Endodermal cell (in vitro differentiated cells): Measurements from ENCODE around the gene ANGPTL2. TPM values are rescaled to one million over a fixed set of nuclear protein-coding genes. Genes with fewer than 3 reads are reported as not detected.

Source experiments
- DNase-seq: peaks from one replicate; pipeline ENCODE4 v3.0.0-alpha.2; 2017
- H3K27ac ChIP-seq: 2 replicates; pipeline ENCODE4 v1.5.1; 2013; ENCODE audit warnings: mild to moderate bottlenecking, low read depth, low read length, moderate library complexity
- H3K27me3 ChIP-seq: 2 replicates; pipeline ENCODE4 v1.6.1; 2013; ENCODE audit warnings: mild to moderate bottlenecking, low read length, moderate library complexity; ENCODE audit not compliant: insufficient read depth, control insufficient read depth, poor library complexity, severe bottlenecking
- H3K36me3 ChIP-seq: 2 replicates; pipeline ENCODE4 v1.7.0; 2013; ENCODE audit warnings: mild to moderate bottlenecking, low read length, moderate library complexity; ENCODE audit not compliant: control insufficient read depth, insufficient read depth
- H3K4me1 ChIP-seq: one replicate; pipeline ENCODE4 v1.7.0; 2013; ENCODE audit warnings: low read length; ENCODE audit not compliant: control insufficient read depth, insufficient read depth
- H3K4me3 ChIP-seq: 2 replicates; pipeline ENCODE4 v1.5.1; 2013; ENCODE audit warnings: mild to moderate bottlenecking, low read length, moderate library complexity
- H3K9ac ChIP-seq: 2 replicates; pipeline ENCODE4 v1.6.1; 2013; ENCODE audit warnings: mild to moderate bottlenecking, low read length, moderate library complexity; ENCODE audit not compliant: poor library complexity, severe bottlenecking; ENCODE audit errors: extremely low read depth
- H3K9me3 ChIP-seq: 2 replicates; pipeline ENCODE4 v1.6.1; 2013; ENCODE audit warnings: mild to moderate bottlenecking, low read length, moderate library complexity; ENCODE audit not compliant: control insufficient read depth
- H3K27ac Mint-ChIP-seq: 2 replicates; pipeline ENCODE4 v1.8.0; 2020; ENCODE audit warnings: mixed read lengths
- H3K27me3 Mint-ChIP-seq: 2 replicates; pipeline ENCODE4 v1.8.0; 2021; ENCODE audit warnings: mild to moderate bottlenecking, mixed read lengths; ENCODE audit not compliant: insufficient read depth
- H3K36me3 Mint-ChIP-seq: 2 replicates; pipeline ENCODE4 v1.8.0; 2020; ENCODE audit warnings: low read depth, mixed read lengths
- H3K4me1 Mint-ChIP-seq: 2 replicates; pipeline ENCODE4 v1.8.0; 2020; ENCODE audit warnings: mixed read lengths
- H3K4me3 Mint-ChIP-seq: 2 replicates; pipeline ENCODE4 v1.8.0; 2020; ENCODE audit warnings: mild to moderate bottlenecking, moderate library complexity, mixed read lengths
- H3K9me3 Mint-ChIP-seq: 2 replicates; pipeline ENCODE4 v1.8.0; 2020; ENCODE audit warnings: mild to moderate bottlenecking, mixed read lengths
- WGBS, 2 experiments: methylation state at CpG; one replicate each; pipeline versions ENCODE4 v1.1.5 to v1.1.7; 2013; ENCODE audit warnings: missing lambda C conversion rate in 2 of 2, mixed read lengths in 1 of 2; ENCODE audit not compliant: insufficient coverage in 1 of 2, insufficient read length in 1 of 2; 5-methylcytosine and 5-hydroxymethylcytosine counted together
- total RNA-seq, 2 donors: library from RNA; stranded (reverse); fragmentation: NEBNext Ultra II Directional in 1 of 2; extraction: Animal tissue kit (Norgen Biotek cat#: 25700) in 1 of 2; gene quantifications; 2 replicates in 1 of 2; 3 replicates in 1 of 2; pipeline ENCODE4 v1.2.1, GENCODE V29; 2021
- TF ChIP-seq, protein P1 (sequence below): fragments of 200-600 bp; sonication (generic); conservative IDR thresholded peaks from 2 replicates; pipeline ENCODE4 v1.5.0; 2021; ENCODE audit warnings: antibody characterized with exemption, mild to moderate bottlenecking

ANGPTL2 gene
- total RNA-seq, 2 donors from 2014 or later = 14.8 to 17.1 TPM

GRCh38 chr9:127129718-127130085 is 7.3 kb upstream of the ANGPTL2 start:
- DNase-seq = no peak
- Histone ChIP-seq H3K4me3 (no peak overlapping the region), H3K27ac (no peak overlapping the region), H3K27me3 (no peaks in the 10 kb centered on the region), H3K9me3 (no peaks in the 10 kb centered on the region), H3K9ac (no peak overlapping the region), H3K4me1 (peaks cover 48% of the 10 kb centered on the region), H3K36me3 (no peaks in the 10 kb centered on the region)
- H3K27ac Mint-ChIP-seq = peak overlapping the region; percentile 80
- H3K9me3 Mint-ChIP-seq = no peaks in the 10 kb centered on the region
- peak overlapping the region; percentile 8 for H3K4me3 Mint-ChIP-seq
- TF ChIP-seq, protein P1, sequence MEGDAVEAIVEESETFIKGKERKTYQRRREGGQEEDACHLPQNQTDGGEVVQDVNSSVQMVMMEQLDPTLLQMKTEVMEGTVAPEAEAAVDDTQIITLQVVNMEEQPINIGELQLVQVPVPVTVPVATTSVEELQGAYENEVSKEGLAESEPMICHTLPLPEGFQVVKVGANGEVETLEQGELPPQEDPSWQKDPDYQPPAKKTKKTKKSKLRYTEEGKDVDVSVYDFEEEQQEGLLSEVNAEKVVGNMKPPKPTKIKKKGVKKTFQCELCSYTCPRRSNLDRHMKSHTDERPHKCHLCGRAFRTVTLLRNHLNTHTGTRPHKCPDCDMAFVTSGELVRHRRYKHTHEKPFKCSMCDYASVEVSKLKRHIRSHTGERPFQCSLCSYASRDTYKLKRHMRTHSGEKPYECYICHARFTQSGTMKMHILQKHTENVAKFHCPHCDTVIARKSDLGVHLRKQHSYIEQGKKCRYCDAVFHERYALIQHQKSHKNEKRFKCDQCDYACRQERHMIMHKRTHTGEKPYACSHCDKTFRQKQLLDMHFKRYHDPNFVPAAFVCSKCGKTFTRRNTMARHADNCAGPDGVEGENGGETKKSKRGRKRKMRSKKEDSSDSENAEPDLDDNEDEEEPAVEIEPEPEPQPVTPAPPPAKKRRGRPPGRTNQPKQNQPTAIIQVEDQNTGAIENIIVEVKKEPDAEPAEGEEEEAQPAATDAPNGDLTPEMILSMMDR = no peak
- peaks cover 64% of the 10 kb centered on the region for H3K4me1 Mint-ChIP-seq
- peaks cover 7% of the 10 kb centered on the region for H3K27me3 Mint-ChIP-seq
- H3K36me3 Mint-ChIP-seq = no peaks in the 10 kb centered on the region
- WGBS, 2 experiments = 86 to 91% methylated on average over 2 to 3 of the region's 3 CpGs

DNA sequence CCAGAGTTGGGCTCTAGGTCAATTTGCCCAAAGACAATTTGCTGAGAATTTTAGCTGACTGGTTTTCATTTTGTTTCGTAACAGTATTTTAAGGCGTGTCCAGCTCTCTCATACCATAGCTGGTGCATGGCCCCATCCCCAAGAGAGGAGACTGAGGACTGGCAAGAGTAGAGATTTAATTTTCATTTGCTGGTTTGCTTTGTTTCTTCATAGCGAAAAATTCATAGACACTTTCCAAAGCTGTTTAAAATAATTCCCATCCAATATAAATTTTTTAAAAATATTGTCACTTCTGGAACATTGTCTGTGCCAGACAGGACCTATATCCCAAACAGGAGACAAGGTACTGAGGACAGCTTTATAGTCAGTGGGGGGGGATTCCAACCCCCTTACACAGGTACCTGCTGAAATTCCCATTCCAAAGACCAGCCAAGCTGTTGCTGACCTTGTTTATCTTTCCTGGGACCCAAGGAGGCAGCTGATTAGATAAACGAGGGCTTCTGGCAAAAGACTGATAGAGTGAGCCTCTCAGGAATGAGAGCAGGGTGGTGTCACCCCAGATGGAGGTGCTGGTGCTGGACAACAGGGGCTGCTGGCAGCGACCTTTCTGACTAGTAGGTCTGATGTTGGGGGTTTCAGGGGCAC is 6.8 kb upstream of the ANGPTL2 start:
- peak overlapping the region; percentile 8 for H3K4me3 Mint-ChIP-seq
- peaks cover 46% of the 10 kb centered on the region for H3K4me1 ChIP-seq
- peak overlapping the region; percentile 13 for H3K4me3 ChIP-seq
- H3K9me3 ChIP-seq = no peaks in the 10 kb centered on the region
- 61 to 80% methylated on average over 3 to 5 of the region's 5 CpGs for WGBS, 2 experiments
- H3K27ac ChIP-seq = no peak overlapping the region
- DNase-seq = peak; percentile 67
- H3K4me1 Mint-ChIP-seq = peaks cover 59% of the 10 kb centered on the region
- no peaks in the 10 kb centered on the region for H3K36me3 ChIP-seq
- H3K27ac Mint-ChIP-seq = no peak overlapping the region
- no peak overlapping the region for H3K9ac ChIP-seq
- H3K27me3 Mint-ChIP-seq = peaks cover 7% of the 10 kb centered on the region
- no peaks in the 10 kb centered on the region for H3K9me3 Mint-ChIP-seq
- H3K27me3 ChIP-seq = no peaks in the 10 kb centered on the region
- TF ChIP-seq, protein P1 = no peak
- H3K36me3 Mint-ChIP-seq = no peaks in the 10 kb centered on the region

DNA sequence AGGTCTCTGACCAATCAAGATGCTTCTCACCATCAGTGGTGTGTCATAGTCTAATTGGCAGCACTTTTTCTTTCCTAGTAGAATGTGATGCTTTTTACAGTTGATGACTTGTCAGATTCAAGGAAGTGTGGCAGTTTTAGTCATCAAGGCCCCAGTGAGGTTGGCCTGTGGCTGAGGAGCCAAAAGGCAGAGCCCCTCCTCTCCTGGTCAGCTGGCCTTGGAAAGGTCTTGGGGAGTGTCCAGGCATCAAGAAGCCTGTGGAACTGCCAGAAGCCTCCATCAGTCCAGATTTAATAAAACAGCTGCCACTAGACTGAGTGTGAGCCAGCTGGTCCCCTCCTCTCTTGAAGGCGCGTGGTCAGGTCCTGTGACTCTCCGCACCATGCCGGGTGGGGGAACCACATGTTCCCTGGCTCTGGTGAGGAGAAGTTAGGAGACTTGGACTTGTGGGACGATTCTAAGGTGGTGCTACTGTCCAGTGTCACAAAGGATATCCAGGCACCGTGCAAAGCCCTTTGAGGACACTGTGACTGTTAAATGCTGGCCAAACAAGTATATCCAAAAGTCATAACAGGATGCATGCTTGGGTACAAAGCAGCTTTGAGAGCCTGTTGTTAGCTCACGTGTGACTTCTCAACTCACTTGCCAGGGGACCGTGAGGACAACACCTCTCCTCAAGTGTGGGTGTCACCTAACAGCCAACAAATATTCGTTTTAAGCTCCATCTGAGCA is 6.1 kb upstream of the ANGPTL2 start:
- Histone ChIP-seq H3K27ac (no peak overlapping the region), H3K4me3 (peak overlapping the region; percentile 13), H3K4me1 (peaks cover 39% of the 10 kb centered on the region), H3K27me3 (no peaks in the 10 kb centered on the region), H3K9ac (no peak overlapping the region), H3K36me3 (no peaks in the 10 kb centered on the region), H3K9me3 (no peaks in the 10 kb centered on the region)
- Mint-ChIP-seq H3K36me3 (no peaks in the 10 kb centered on the region), H3K4me3 (no peak overlapping the region), H3K27me3 (peaks cover 7% of the 10 kb centered on the region), H3K4me1 (peaks cover 56% of the 10 kb centered on the region), H3K27ac (no peak overlapping the region), H3K9me3 (no peaks in the 10 kb centered on the region)
- no peak for DNase-seq
- TF ChIP-seq, protein P1 = no peak
- 90 to 97% methylated on average over 5 to 9 of the region's 9 CpGs for WGBS, 2 experiments
